Prostate gland (tissue), 2 donors: ENCODE data around the gene SMG1.

Experiments used
- CTCF ChIP-seq, 4 experiments: fragments of 200-600 bp in 2 of 4; fragments of 450-650 bp in 2 of 4; sonication (generic) in 2 of 4; IDR thresholded peaks; 1 replicate in 3 of 4; 2 replicates in 1 of 4; pipeline ENCODE4 v1.5.1; 2016 to 2019; ENCODE audit warnings: antibody characterized with exemption in 4 of 4, mild to moderate bottlenecking in 2 of 4, moderate library complexity in 2 of 4
- POLR2AphosphoS5 ChIP-seq: sonication (generic); formaldehyde crosslinking; IDR thresholded peaks from one replicate; pipeline ENCODE4 v1.6.1; 2017; ENCODE audit warnings: antibody characterized with exemption

DNA sequence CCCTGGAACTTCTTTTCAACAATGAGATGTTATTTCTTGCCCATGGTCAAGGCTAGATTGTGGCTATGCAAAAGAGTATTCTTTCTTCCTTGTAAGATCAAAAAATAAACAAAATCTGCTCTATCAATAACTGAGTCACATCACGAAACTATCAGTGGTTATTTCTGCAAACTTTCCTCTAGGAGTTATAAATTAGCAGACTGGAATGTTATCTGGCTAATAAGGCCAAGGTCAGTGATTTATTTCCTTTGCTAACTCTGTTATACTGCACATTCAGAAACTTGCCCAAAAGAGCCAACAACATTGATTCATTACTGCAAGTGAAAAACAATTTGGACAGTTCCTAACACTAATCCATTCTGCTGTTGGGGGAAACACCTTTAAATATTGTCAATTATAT is 129.8 kb downstream of the SMG1 start:
- no peak for TF ChIP-seq POLR2AphosphoS5
- TF ChIP-seq CTCF (IDR thresholded peaks at IDR 0.05): no peak
